HepG2 (cell line): ENCODE measurements around the gene NUDT15. TPM values are rescaled to one million over a fixed set of nuclear protein-coding genes. Genes with fewer than 3 reads are reported as not detected.
A peak's percentile ranks its signal among the peaks of the same experiment; 100 is the strongest.

Source experiments
- ARNT2 ChIP-seq: sonication (generic); formaldehyde crosslinking; IDR thresholded peaks from 2 replicates; pipeline ENCODE4 v1.8.0; 2022; ENCODE audit warnings: mild to moderate bottlenecking, low read depth, missing genetic modification reagents, moderate library complexity
- BRD4 ChIP-seq: sonication (generic); formaldehyde crosslinking; IDR thresholded peaks from 2 replicates; pipeline ENCODE4 v1.4.0; 2020; ENCODE audit warnings: missing genetic modification reagents
- CC2D1A ChIP-seq: sonication (generic); formaldehyde crosslinking; IDR thresholded peaks from 2 replicates; pipeline ENCODE4 v1.8.1; 2023; ENCODE audit warnings: mild to moderate bottlenecking, missing genetic modification reagents
- DNMT3B ChIP-seq: conservative IDR thresholded peaks from 2 replicates; pipeline ENCODE4 v1.6.1; 2016; ENCODE audit warnings: missing biosample characterization, control low read depth
- GFI1 ChIP-seq: sonication (generic); formaldehyde crosslinking; IDR thresholded peaks from 2 replicates; pipeline ENCODE4 v1.5.0; 2020; ENCODE audit warnings: missing genetic modification reagents, mild to moderate bottlenecking, borderline replicate concordance
- HNF4G ChIP-seq, 2 experiments: sonication (generic) in 1 of 2; formaldehyde crosslinking in 1 of 2; IDR thresholded peaks; 2 replicates each; pipeline versions ENCODE4 v1.4.0 to v1.6.1; 2011 to 2020; ENCODE audit warnings: borderline replicate concordance in 2 of 2, low read depth in 2 of 2, mild to moderate bottlenecking in 2 of 2, low read length in 1 of 2, missing genetic modification reagents in 1 of 2, moderate library complexity in 1 of 2
- KDM2A ChIP-seq: sonication (generic); formaldehyde crosslinking; IDR thresholded peaks from 2 replicates; pipeline ENCODE4 v1.4.0; 2020; ENCODE audit warnings: low read depth, missing genetic modification reagents, borderline replicate concordance
- PAWR ChIP-seq: sonication (generic); formaldehyde crosslinking; IDR thresholded peaks from 2 replicates; pipeline ENCODE4 v1.4.0; 2020; ENCODE audit warnings: missing genetic modification reagents, mild to moderate bottlenecking, borderline replicate concordance
- SP5 ChIP-seq: IDR thresholded peaks from 2 replicates; pipeline ENCODE4 v1.6.1; 2016; ENCODE audit warnings: low read depth, borderline replicate concordance
- TBX2 ChIP-seq: sonication (generic); formaldehyde crosslinking; IDR thresholded peaks from 2 replicates; pipeline ENCODE4 v1.5.0; 2020; ENCODE audit warnings: missing genetic modification reagents, mild to moderate bottlenecking, borderline replicate concordance
- TRIM22 ChIP-seq: fragments of 450-650 bp; IDR thresholded peaks from 2 replicates; pipeline ENCODE4 v1.6.1; 2017
- ZFP37 ChIP-seq: sonication (generic); formaldehyde crosslinking; IDR thresholded peaks from 2 replicates; pipeline ENCODE4 v1.4.0; 2020; ENCODE audit warnings: missing genetic modification reagents, borderline replicate concordance
- ZNF335 ChIP-seq: sonication (generic); formaldehyde crosslinking; IDR thresholded peaks from 2 replicates; pipeline ENCODE4 v1.4.0; 2020; ENCODE audit warnings: missing genetic modification reagents
- ZNF414 ChIP-seq: sonication (generic); formaldehyde crosslinking; IDR thresholded peaks from 2 replicates; pipeline ENCODE4 v1.5.0; 2020; ENCODE audit warnings: missing genetic modification reagents
- ZNF549 ChIP-seq: sonication (generic); formaldehyde crosslinking; IDR thresholded peaks from 2 replicates; pipeline ENCODE4 v1.5.0; 2020; ENCODE audit warnings: missing genetic modification reagents
- ZNF616 ChIP-seq: sonication (generic); formaldehyde crosslinking; IDR thresholded peaks from 2 replicates; pipeline ENCODE4 v1.5.0; 2020; ENCODE audit warnings: low read depth, mild to moderate bottlenecking, missing genetic modification reagents
- ZNF75D ChIP-seq: sonication (generic); formaldehyde crosslinking; IDR thresholded peaks from 2 replicates; pipeline ENCODE4 v1.8.1; 2023; ENCODE audit warnings: missing genetic modification reagents, mild to moderate bottlenecking, borderline replicate concordance
- ZNF772 ChIP-seq: sonication (generic); formaldehyde crosslinking; IDR thresholded peaks from 2 replicates; pipeline ENCODE4 v1.5.0; 2020; ENCODE audit warnings: mild to moderate bottlenecking, missing genetic modification reagents
- polyA plus RNA-seq, 8 experiments: library from polyadenylated mRNA; depleted of rRNA in 3 of 8; stranded (reverse) in 7 of 8; unstranded in 1 of 8; fragments of >200 nt; fragmentation: Illumina TruSeq in 4 of 8; extraction: Trizol in 4 of 8; gene quantifications; 2 replicates each; pipeline versions ENCODE4 v1.2.1 to v1.2.3, GENCODE V29; 2011 to 2016; ENCODE audit warnings: low read depth in 4 of 8, missing spikeins in 1 of 8, mixed read lengths in 1 of 8; ENCODE audit not compliant: insufficient read depth in 1 of 8
- total RNA-seq, 5 experiments: library from RNA; depleted of rRNA; stranded (reverse); fragments of >200 nt; fragmentation: Illumina TruSeq; extraction: Trizol; gene quantifications; 2 replicates each; pipeline ENCODE4 v1.2.3, GENCODE V29; 2016; ENCODE audit warnings: low read depth in 1 of 5
- TF ChIP-seq, protein P1 (sequence below): sonication (generic); formaldehyde crosslinking; IDR thresholded peaks from 2 replicates; pipeline ENCODE4 v1.4.0; 2020; ENCODE audit warnings: missing genetic modification reagents
- TF ChIP-seq, protein P2 (sequence below): sonication (generic); formaldehyde crosslinking; IDR thresholded peaks from 2 replicates; pipeline ENCODE4 v1.4.0; 2020; ENCODE audit warnings: mild to moderate bottlenecking, missing genetic modification reagents
- TF ChIP-seq, protein P3 (sequence below): sonication (generic); formaldehyde crosslinking; IDR thresholded peaks from 2 replicates; pipeline ENCODE4 v1.4.0; 2020; ENCODE audit warnings: low read depth, missing genetic modification reagents

The NUDT15 gene
- total and polyA plus RNA-seq, 2 of the 13 experiments (the other 11 are each of a cell fraction or from before 2014, with no cell fraction given), result 21.3 to 47.3 TPM

DNA sequence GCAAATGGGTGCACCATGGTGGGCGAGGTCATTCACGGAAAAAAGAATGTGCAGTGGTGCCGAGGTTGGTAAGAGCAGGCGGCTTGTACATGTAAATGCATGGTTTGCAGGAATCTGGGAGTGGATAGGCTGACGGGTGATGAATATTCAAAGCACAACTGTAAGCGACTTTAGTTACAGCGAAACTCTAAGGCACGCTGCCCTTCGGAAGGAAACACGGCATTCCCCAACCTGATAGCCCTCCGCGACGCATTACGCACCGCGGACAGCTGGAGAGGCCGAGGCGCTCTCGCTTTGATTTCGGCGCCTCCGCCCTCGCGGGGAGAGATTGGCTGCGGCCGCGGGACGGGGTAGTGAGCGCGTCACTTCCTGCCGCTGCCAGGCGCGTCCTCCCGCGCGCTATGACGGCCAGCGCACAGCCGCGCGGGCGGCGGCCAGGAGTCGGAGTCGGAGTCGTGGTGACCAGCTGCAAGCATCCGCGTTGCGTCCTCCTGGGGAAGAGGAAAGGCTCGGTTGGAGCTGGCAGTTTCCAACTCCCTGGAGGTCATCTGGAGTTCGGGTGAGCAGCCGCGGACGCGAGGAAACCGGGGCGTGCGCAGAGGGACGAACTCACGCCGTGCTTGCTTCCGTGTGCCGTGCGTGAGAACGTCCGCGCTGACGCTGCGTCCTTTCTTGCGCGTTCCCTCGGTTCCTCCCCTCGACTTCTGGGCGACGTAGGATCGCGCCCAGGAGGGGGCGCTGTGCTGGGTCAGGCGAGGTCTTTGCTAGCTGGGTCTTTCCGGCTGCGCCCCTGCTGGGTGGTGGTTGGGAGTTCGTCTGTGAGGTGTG lies at the start of gene NUDT15 (continued):
- TF ChIP-seq ZNF414 (peak; percentile 91; the same call in 1 of the 2 replicates), ZNF772 (CRISPR knock-in tag) (peak; percentile 88), ARNT2 (CRISPR knock-in tag) (peak; percentile 91), PAWR (peak; percentile 86; the same call in 1 of the 2 replicates), ZNF335 (CRISPR knock-in tag) (peak; percentile 62; the same call in 1 of the 2 replicates), ZNF549 (CRISPR knock-in tag) (no peak), HNF4G (IDR thresholded peaks at IDR 0.05; ENCODE audit: borderline replicate concordance, low read depth, low read length) (peak; percentile 13; the same call in 1 of the 2 replicates), HNF4G (CRISPR knock-in tag; IDR thresholded peaks at IDR 0.05; ENCODE audit: borderline replicate concordance, low read depth) (no peak), BRD4 (CRISPR knock-in tag) (peak; percentile 83), ZFP37 (CRISPR knock-in tag) (peak; percentile 60; the same call in 1 of the 2 replicates), DNMT3B (peak; percentile 45; the same call in 1 of the 2 replicates), TBX2 (CRISPR knock-in tag) (peak; percentile 92), CC2D1A (peak; percentile 98), KDM2A (CRISPR knock-in tag) (peak; percentile 99), SP5 (no peak), TRIM22 (no peak), GFI1 (peak; percentile 87), ZNF75D (CRISPR knock-in tag) (no peak), ZNF616 (peak; percentile 86)
- TF ChIP-seq, protein P1, sequence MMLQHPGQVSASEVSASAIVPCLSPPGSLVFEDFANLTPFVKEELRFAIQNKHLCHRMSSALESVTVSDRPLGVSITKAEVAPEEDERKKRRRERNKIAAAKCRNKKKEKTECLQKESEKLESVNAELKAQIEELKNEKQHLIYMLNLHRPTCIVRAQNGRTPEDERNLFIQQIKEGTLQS, result no peak; the same call in 1 of the 2 replicates
- TF ChIP-seq, protein P2, sequence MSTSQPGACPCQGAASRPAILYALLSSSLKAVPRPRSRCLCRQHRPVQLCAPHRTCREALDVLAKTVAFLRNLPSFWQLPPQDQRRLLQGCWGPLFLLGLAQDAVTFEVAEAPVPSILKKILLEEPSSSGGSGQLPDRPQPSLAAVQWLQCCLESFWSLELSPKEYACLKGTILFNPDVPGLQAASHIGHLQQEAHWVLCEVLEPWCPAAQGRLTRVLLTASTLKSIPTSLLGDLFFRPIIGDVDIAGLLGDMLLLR, result peak; percentile 96
- TF ChIP-seq, protein P3, sequence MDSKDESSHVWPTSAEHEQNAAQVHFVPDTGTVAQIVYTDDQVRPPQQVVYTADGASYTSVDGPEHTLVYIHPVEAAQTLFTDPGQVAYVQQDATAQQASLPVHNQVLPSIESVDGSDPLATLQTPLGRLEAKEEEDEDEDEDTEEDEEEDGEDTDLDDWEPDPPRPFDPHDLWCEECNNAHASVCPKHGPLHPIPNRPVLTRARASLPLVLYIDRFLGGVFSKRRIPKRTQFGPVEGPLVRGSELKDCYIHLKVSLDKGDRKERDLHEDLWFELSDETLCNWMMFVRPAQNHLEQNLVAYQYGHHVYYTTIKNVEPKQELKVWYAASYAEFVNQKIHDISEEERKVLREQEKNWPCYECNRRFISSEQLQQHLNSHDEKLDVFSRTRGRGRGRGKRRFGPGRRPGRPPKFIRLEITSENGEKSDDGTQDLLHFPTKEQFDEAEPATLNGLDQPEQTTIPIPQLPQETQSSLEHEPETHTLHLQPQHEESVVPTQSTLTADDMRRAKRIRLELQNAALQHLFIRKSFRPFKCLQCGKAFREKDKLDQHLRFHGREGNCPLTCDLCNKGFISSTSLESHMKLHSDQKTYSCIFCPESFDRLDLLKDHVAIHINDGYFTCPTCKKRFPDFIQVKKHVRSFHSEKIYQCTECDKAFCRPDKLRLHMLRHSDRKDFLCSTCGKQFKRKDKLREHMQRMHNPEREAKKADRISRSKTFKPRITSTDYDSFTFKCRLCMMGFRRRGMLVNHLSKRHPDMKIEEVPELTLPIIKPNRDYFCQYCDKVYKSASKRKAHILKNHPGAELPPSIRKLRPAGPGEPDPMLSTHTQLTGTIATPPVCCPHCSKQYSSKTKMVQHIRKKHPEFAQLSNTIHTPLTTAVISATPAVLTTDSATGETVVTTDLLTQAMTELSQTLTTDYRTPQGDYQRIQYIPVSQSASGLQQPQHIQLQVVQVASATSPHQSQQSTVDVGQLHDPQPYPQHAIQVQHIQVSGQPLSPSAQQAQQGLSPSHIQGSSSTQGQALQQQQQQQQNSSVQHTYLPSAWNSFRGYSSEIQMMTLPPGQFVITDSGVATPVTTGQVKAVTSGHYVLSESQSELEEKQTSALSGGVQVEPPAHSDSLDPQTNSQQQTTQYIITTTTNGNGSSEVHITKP (CRISPR knock-in tag), result peak; percentile 44; the same call in 1 of the 2 replicates
